ENCODE measurements around the gene TTLL6.

Gene TTLL6

GRCh38 chr17:48735062-48735351 is 82.0 kb downstream of the TTLL6 start:
- no peak for DNase-seq

GRCh38 chr17:48734333-48735061 is 82.5 kb downstream of the TTLL6 start:
- DNase-seq: no peak

- DNase-seq: no peak
These were observed 83.2 kb downstream of the TTLL6 start for GRCh38 chr17:48733632-48734328.

DNA sequence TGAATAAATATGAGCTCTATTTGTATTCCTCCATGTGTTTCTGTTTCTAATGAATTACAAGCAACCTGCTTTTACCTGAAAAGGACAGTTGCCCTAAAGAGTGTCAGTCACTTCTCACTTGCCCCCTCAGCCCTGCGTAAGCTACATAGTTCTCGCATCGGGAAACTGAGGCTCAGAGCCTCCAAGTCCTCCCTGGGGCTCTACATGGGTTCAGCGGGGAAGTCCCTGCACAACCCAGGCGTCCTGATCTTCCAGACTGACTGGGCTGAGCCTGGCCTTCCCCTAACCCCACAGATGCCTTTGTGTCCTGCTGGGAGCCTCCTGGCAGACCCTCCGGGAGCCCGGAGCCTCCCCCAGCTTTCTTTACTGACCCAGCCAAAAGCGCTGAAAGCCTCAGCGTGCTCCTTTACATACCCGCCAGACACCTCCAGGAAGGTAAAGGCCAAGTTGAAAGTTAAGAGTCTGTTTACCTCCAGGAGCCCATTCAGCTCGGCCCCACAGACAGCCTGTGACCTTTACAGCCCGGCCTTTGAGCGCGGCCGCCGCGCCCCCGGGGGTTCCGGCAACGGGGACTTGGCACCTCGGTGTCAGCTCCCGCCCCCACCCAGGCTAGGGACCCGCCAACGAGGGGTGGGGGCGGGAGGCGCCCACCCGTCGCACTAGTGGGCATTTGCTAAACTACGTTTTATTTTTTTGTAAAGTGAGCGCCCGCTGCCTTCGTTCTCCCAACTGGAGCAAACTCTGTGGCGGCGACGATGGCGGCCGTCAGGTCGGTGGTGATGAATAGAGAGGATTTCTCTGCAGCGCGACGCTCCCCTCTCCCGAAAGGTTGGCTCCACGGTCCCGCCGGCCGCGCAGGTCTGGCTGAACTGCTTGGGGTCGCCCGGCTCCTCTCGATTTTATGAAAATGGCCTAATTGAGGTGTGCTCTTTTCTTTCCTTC is 84.1 kb downstream of the TTLL6 start:
- DNase-seq: no peak

- no peak for DNase-seq
These were observed 85.7 kb downstream of the TTLL6 start for GRCh38 chr17:48731355-48731754.

GRCh38 chr17:48730240-48730550 is 86.8 kb downstream of the TTLL6 start:
- no peak for DNase-seq

DNA sequence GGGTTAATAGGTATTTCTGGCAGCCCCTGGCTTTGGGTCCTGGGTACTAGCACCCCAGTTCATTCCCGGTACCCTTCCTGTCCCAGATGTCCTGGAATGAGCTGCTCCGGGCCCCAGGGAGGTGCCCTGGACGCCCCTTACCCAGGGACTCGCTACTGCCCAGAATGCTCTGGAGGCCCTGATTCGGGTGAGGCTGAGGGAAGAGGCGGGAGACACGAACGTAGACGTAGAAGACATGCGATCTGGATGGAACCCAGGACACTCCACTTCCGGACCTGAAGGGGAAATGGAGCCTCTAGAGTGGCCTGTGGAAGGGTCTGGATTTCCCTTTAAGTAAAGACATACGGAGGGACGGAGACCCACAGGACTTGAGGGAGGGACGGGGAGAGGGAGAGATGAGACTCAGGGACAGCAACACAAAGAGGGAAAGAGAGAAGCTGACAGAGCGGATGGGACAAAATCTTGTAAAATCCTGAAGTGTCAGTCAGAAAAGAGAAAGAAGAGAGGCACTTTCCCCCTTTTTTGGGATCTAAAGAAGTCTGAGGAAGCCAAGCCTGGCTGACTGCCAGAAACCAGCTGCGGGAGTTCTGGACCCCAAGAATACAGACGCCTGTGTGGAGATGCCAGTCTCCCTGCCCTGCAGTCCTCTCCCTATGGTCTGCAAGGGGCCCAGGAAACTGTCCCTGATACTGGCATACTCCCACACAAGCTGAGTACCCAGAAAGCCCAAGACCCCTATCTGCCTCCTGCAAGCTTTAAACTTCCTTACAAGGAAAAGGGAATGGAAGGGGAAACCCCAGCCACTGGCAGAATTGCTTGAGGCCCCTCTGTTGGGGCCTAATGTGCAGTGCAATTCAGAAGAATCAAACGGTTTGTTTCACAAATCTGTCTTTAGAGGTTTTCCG is 87.4 kb downstream of the TTLL6 start:
- DNase-seq: no peak

- peak; percentile 20 for DNase-seq
These were observed 88.5 kb downstream of the TTLL6 start, which contains the start of gene HOXB13 for GRCh38 chr17:48728232-48729231. Gene HOXB13 (minus strand): TSS chr17:48728750. CDS start chr17:48728593, 157 bp downstream.

GRCh38 chr17:48727415-48728175 is 89.4 kb downstream of the TTLL6 start:
- DNase-seq: no peak

GRCh38 chr17:48726916-48727286 is 90.1 kb downstream of the TTLL6 start:
- DNase-seq: no peak

GRCh38 chr17:48726114-48726915 is 90.7 kb downstream of the TTLL6 start:
- DNase-seq: no peak

DNA sequence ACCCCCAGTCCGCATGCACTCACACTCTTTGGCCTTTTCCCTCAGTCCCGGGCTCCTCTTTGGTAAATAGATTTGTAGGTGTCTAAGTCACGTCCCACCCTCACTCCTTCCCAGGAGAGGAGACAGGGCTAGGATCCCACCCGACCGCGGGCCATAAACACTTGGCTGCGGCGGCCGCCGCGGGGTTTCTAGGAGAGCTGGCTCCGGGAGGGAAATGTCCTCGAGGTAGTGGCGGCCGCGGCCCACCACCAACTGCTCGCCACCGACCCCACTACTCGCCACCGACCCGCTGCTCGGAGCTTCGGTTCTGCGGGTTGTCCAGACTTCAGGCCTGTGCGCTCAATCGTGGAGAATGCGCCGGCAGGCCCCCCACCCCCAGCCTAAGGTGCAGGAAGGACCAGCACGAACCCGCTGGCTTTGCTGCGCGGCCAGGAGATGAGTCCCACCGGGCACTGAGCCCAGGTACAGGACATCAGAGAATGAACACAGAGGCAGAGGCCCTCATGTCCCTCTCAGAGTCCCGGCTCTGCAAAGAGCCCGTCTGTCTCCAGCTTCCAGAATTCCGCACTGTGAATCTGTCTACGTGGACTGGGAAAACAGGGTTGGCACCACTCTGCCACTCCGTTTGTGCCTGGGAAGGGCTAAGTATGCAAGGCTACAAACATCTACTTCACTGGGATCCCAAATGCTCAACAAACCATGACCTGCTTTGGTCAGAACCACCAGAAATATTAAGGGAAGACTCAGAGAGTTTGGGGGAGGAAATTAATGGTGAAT is 91.6 kb downstream of the TTLL6 start:
- no peak for DNase-seq

DNA sequence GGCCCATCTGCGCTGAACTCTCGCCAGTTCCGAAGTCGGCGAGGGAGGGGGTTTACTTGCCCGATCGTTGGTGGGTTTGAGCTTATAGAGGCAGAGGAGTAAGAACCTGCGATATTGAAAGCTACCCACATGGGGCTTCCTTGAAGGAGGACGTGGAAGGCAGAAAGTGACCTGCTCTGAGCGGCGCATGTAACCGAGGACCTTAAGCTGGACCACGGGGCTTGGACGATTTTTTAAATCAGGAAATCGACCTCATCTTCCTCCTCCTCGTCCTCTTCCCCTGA is 92.1 kb downstream of the TTLL6 start:
- no peak for DNase-seq

DNA sequence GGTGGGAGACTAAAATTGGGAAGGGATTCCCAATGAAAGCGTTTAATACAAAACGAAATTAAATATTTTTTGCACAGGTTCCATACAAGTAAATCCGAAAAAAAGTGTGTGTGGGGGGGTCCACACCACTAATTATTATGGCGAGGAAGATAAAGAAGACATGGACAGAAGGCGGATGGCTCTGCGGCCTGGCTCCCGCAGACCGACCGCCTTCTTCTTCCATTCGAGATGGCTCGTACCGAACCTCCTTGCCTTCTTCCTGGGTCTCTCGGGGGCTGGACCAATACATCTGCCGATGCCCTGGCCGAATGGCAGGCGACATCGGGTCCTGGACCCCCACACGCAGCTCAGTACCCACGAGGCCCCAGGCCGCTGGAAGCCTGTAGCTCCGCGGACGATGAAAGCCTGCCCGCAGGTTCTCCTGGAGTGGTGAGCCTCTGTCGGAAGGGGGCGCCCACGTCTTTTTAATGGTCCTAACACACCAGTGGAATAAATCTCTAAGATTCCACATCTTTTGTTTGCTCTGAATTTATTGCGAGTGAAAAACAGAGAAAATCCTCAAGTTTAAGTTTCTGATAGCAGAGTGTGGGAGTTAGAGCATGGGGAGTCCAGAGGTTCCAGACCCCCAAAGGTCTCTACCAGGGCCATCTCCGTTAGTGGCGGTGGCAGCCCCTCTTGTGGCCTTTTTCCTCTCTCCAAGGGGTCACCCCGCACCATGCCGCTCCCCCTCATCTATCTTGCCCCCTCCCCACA is 92.6 kb downstream of the TTLL6 start:
- peak; percentile 42 for DNase-seq

DNA sequence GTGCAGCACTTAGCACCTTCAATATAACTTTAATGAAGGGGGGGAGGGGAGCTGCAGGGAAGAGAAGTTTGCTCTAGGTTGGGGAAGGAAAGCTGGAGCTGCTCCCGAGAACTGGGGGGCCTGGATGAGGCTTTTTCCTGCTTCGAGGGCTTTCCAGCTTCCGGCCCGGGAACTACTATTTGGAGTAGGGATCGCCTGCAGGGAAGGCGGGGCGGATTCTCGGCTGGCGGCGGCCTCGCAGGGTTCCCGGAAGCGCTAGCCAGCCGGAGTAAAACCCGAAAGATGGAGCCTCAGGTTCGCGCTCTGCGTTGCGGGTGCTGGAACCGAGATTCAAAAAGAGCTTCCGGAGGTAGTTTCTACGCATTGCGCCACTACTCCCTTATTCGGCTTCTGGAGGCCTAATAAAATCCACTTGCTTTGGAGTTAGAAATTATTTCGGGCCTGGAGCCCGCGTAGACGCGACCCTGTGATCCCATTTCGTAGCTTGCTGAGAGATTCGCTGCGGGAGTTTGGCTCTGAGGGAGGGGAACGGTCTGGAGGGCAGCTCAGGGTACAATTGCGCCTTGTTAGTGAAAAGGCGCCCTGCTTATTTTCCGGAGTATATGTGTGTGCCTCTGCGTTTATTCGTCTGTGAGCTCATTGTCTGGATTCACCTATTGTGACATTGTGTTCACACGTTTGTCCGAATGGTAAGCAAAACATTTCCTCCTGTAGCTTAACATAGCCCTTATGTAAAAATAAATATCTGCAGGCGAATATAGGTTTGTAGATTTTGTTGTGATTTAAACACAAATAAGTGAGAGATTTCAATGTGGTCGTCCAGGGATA is 93.4 kb downstream of the TTLL6 start:
- DNase-seq: peak; percentile 10

DNA sequence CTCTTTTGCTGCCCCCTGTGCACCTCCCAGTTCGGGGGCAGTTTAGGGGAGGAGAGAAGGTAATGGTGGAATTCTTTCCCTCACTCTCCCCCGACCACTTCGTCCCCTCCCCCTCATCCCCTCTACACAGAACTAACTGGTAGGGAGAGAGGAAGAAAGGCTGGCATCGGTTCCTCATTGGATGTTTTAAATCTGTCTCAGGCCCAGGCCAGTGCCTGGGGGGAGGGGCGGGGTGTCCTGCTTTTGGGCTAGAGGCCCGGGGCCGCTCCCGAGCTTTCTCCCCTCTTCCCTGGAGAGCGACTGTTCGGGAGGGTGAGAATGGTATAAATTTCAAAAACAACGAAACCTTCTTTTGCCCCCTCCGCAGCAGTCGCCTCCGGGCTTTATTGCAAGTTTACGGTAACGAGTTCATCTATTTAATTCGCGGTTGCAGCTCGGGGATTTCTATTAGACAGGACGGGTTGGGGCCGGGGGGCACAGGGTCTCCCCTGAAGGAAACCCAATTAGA is 94.1 kb downstream of the TTLL6 start, which contains the start of gene PRAC2:
TSS of gene PRAC2 (plus strand) at position 271 of the 508 bp plus-strand sequence. CDS start 1,226 bp downstream, outside the sequence.
- DNase-seq: no peak
